HEK293 (cell line): Measurements from ENCODE around the gene SKI.

Experiments
- PBX3 ChIP-seq: sonication (generic); formaldehyde crosslinking; IDR thresholded peaks from 2 replicates; pipeline ENCODE4 v1.8.1; 2022; ENCODE audit warnings: mild to moderate bottlenecking, moderate library complexity, missing genetic modification reagents
- RBAK ChIP-seq: fragments of 450-650 bp; formaldehyde crosslinking; IDR thresholded peaks from 2 replicates; pipeline ENCODE4 v1.5.1; 2016; ENCODE audit warnings: missing biosample characterization, missing genetic modification characterization
- YY2 ChIP-seq: fragments of 450-650 bp; formaldehyde crosslinking; IDR thresholded peaks from 2 replicates; pipeline ENCODE4 v1.5.1; 2016; ENCODE audit warnings: missing biosample characterization, missing genetic modification characterization
- ZBTB1 ChIP-seq: fragments of 450-650 bp; formaldehyde crosslinking; IDR thresholded peaks from 2 replicates; pipeline ENCODE4 v1.5.1; 2016; ENCODE audit warnings: missing biosample characterization, missing genetic modification characterization
- ZNF121 ChIP-seq: fragments of 450-650 bp; formaldehyde crosslinking; IDR thresholded peaks from 2 replicates; pipeline ENCODE4 v1.5.1; 2016; ENCODE audit warnings: missing biosample characterization, missing genetic modification characterization
- ZNF2 ChIP-seq: fragments of 450-650 bp; formaldehyde crosslinking; IDR thresholded peaks from 2 replicates; pipeline ENCODE4 v1.5.1; 2016; ENCODE audit warnings: missing biosample characterization, missing genetic modification characterization
- ZNF560 ChIP-seq: fragments of 450-650 bp; formaldehyde crosslinking; IDR thresholded peaks from 2 replicates; pipeline ENCODE4 v1.5.1; 2017; ENCODE audit warnings: missing biosample characterization, missing genetic modification characterization, borderline replicate concordance
- ZNF645 ChIP-seq: fragments of 450-650 bp; formaldehyde crosslinking; IDR thresholded peaks from 2 replicates; pipeline ENCODE4; 2016; ENCODE audit warnings: missing biosample characterization, missing genetic modification characterization
- TF ChIP-seq, protein P1 (sequence below): fragments of 450-650 bp; formaldehyde crosslinking; IDR thresholded peaks from 2 replicates; pipeline ENCODE4 v1.5.1; 2017; ENCODE audit warnings: missing biosample characterization, missing genetic modification characterization
- TF ChIP-seq, protein P2 (sequence below): fragments of 450-650 bp; formaldehyde crosslinking; IDR thresholded peaks from 2 replicates; pipeline ENCODE4 v1.5.1; 2016; ENCODE audit warnings: missing biosample characterization, missing genetic modification characterization, low read depth
- TF ChIP-seq, protein P3 (sequence below): fragments of 450-650 bp; formaldehyde crosslinking; IDR thresholded peaks from 2 replicates; pipeline ENCODE4 v1.5.1; 2016; ENCODE audit warnings: missing biosample characterization, missing genetic modification characterization
- TF ChIP-seq, protein P4 (sequence below): fragments of 450-650 bp; formaldehyde crosslinking; IDR thresholded peaks from 2 replicates; pipeline ENCODE4 v1.5.1; 2016; ENCODE audit warnings: missing biosample characterization, missing genetic modification characterization, low read depth

DNA sequence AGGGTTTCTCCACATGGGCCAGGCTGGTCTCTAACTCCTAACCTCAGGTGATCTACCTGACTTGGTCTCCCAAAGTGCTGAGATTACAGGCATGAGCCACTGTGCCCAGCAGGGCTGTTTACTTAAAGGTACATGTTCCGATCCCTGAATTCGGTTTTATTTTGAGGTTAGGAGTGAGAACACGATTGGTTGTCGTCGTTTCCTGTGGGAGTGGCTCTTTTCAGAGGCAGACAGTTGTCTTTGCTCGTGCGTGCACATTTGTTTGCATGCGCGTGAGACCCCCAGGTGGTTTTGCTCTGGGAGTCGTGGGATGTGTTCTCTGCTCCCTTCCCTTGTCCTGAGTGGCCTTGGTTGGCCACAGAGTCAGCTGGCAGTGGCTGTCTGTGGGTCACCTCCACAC, 60.2 kb downstream of the SKI start:
- TF ChIP-seq, protein P1, sequence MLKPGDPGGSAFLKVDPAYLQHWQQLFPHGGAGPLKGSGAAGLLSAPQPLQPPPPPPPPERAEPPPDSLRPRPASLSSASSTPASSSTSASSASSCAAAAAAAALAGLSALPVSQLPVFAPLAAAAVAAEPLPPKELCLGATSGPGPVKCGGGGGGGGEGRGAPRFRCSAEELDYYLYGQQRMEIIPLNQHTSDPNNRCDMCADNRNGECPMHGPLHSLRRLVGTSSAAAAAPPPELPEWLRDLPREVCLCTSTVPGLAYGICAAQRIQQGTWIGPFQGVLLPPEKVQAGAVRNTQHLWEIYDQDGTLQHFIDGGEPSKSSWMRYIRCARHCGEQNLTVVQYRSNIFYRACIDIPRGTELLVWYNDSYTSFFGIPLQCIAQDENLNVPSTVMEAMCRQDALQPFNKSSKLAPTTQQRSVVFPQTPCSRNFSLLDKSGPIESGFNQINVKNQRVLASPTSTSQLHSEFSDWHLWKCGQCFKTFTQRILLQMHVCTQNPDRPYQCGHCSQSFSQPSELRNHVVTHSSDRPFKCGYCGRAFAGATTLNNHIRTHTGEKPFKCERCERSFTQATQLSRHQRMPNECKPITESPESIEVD (tag by site-specific recombination) = no peak
- TF ChIP-seq ZNF2 (tag by site-specific recombination) (no peak), ZNF121 (no peak), PBX3 (CRISPR knock-in tag) (no peak), RBAK (no peak), ZNF645 (tag by site-specific recombination) (no peak), ZBTB1 (tag by site-specific recombination) (no peak), YY2 (tag by site-specific recombination) (no peak), ZNF560 (tag by site-specific recombination) (no peak)
- TF ChIP-seq, protein P2, sequence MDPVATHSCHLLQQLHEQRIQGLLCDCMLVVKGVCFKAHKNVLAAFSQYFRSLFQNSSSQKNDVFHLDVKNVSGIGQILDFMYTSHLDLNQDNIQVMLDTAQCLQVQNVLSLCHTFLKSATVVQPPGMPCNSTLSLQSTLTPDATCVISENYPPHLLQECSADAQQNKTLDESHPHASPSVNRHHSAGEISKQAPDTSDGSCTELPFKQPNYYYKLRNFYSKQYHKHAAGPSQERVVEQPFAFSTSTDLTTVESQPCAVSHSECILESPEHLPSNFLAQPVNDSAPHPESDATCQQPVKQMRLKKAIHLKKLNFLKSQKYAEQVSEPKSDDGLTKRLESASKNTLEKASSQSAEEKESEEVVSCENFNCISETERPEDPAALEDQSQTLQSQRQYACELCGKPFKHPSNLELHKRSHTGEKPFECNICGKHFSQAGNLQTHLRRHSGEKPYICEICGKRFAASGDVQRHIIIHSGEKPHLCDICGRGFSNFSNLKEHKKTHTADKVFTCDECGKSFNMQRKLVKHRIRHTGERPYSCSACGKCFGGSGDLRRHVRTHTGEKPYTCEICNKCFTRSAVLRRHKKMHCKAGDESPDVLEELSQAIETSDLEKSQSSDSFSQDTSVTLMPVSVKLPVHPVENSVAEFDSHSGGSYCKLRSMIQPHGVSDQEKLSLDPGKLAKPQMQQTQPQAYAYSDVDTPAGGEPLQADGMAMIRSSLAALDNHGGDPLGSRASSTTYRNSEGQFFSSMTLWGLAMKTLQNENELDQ (tag by site-specific recombination) = no peak
- TF ChIP-seq, protein P3, sequence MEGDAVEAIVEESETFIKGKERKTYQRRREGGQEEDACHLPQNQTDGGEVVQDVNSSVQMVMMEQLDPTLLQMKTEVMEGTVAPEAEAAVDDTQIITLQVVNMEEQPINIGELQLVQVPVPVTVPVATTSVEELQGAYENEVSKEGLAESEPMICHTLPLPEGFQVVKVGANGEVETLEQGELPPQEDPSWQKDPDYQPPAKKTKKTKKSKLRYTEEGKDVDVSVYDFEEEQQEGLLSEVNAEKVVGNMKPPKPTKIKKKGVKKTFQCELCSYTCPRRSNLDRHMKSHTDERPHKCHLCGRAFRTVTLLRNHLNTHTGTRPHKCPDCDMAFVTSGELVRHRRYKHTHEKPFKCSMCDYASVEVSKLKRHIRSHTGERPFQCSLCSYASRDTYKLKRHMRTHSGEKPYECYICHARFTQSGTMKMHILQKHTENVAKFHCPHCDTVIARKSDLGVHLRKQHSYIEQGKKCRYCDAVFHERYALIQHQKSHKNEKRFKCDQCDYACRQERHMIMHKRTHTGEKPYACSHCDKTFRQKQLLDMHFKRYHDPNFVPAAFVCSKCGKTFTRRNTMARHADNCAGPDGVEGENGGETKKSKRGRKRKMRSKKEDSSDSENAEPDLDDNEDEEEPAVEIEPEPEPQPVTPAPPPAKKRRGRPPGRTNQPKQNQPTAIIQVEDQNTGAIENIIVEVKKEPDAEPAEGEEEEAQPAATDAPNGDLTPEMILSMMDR (tag by site-specific recombination) = no peak
- TF ChIP-seq, protein P4, sequence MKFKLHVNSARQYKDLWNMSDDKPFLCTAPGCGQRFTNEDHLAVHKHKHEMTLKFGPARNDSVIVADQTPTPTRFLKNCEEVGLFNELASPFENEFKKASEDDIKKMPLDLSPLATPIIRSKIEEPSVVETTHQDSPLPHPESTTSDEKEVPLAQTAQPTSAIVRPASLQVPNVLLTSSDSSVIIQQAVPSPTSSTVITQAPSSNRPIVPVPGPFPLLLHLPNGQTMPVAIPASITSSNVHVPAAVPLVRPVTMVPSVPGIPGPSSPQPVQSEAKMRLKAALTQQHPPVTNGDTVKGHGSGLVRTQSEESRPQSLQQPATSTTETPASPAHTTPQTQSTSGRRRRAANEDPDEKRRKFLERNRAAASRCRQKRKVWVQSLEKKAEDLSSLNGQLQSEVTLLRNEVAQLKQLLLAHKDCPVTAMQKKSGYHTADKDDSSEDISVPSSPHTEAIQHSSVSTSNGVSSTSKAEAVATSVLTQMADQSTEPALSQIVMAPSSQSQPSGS (tag by site-specific recombination) = no peak
